Memory B cell (primary cell): ENCODE results near the gene ONECUT3.
A peak's percentile ranks its signal among the peaks of the same experiment; 100 is the strongest.

Experiments used
- ATAC-seq: fragments of 150-1000 bp; cut with Tn5 transposase; 2 replicates; pipeline ENCODE4 v1.10.0; 2021; ENCODE audit warnings: low read depth, mild to moderate bottlenecking, moderate library complexity
- DNase-seq, 2 donors: peaks; one replicate each; pipeline ENCODE4 v3.0.0; 2022; ENCODE audit warnings: low spot score in 2 of 2
- H3K27ac Mint-ChIP-seq: one replicate; pipeline ENCODE4 v1.8.0; 2022; ENCODE audit warnings: mild to moderate bottlenecking, moderate library complexity, mixed read lengths
- H3K27me3 Mint-ChIP-seq: one replicate; pipeline ENCODE4 v1.8.0; 2022; ENCODE audit warnings: mixed read lengths
- H3K36me3 Mint-ChIP-seq: one replicate; pipeline ENCODE4 v1.8.0; 2022; ENCODE audit warnings: mild to moderate bottlenecking, mixed read lengths
- H3K4me1 Mint-ChIP-seq: one replicate; pipeline ENCODE4 v1.8.0; 2022; ENCODE audit warnings: mixed read lengths
- H3K4me3 Mint-ChIP-seq: one replicate; pipeline ENCODE4 v1.8.0; 2022; ENCODE audit warnings: mild to moderate bottlenecking, moderate library complexity, mixed read lengths
- H3K9me3 Mint-ChIP-seq: one replicate; pipeline ENCODE4 v1.8.0; 2022; ENCODE audit warnings: mixed read lengths

The ONECUT3 gene

GRCh38 chr19:1823539-1824251 is 70.4 kb downstream of the ONECUT3 start:
- no peaks in the 10 kb centered on the region for H3K9me3 Mint-ChIP-seq
- peaks cover 18% of the 10 kb centered on the region for H3K36me3 Mint-ChIP-seq
- H3K4me1 Mint-ChIP-seq: peaks cover 5% of the 10 kb centered on the region
- no peak overlapping the region for H3K27ac Mint-ChIP-seq
- no peak overlapping the region for H3K4me3 Mint-ChIP-seq
- ATAC-seq (no peak), DNase-seq (no peak)
- no peaks in the 10 kb centered on the region for H3K27me3 Mint-ChIP-seq

GRCh38 chr19:1824252-1824622 is 70.9 kb downstream of the ONECUT3 start:
- H3K4me1 Mint-ChIP-seq: peaks cover 5% of the 10 kb centered on the region
- DNase-seq: no peak
- no peak for ATAC-seq

GRCh38 chr19:1825909-1826556 is 72.7 kb downstream of the ONECUT3 start:
- Mint-ChIP-seq H3K4me1 (peaks cover 5% of the 10 kb centered on the region), H3K36me3 (peaks cover 16% of the 10 kb centered on the region), H3K27ac (no peak overlapping the region), H3K9me3 (no peaks in the 10 kb centered on the region), H3K27me3 (no peaks in the 10 kb centered on the region), H3K4me3 (no peak overlapping the region)
- ATAC-seq: peak; percentile 87
- peak; percentile 78 to 86 for DNase-seq

More at GRCh38 chr19:1824252-1824622, 70.9 kb downstream of the ONECUT3 start:
- H3K36me3 Mint-ChIP-seq: peaks cover 20% of the 10 kb centered on the region
- H3K9me3 Mint-ChIP-seq: no peaks in the 10 kb centered on the region
- no peak overlapping the region for H3K27ac Mint-ChIP-seq
- no peaks in the 10 kb centered on the region for H3K27me3 Mint-ChIP-seq
- no peak overlapping the region for H3K4me3 Mint-ChIP-seq

- peaks cover 5% of the 10 kb centered on the region for H3K4me1 Mint-ChIP-seq
- H3K36me3 Mint-ChIP-seq: peaks cover 12% of the 10 kb centered on the region
- no peaks in the 10 kb centered on the region for H3K9me3 Mint-ChIP-seq
- ATAC-seq: peak; percentile 8
- H3K27ac Mint-ChIP-seq: no peak overlapping the region
- H3K4me3 Mint-ChIP-seq: no peak overlapping the region
- no peaks in the 10 kb centered on the region for H3K27me3 Mint-ChIP-seq
- no peak for DNase-seq
Measured at GRCh38 chr19:1826557-1827521, 73.5 kb downstream of the ONECUT3 start.

DNA sequence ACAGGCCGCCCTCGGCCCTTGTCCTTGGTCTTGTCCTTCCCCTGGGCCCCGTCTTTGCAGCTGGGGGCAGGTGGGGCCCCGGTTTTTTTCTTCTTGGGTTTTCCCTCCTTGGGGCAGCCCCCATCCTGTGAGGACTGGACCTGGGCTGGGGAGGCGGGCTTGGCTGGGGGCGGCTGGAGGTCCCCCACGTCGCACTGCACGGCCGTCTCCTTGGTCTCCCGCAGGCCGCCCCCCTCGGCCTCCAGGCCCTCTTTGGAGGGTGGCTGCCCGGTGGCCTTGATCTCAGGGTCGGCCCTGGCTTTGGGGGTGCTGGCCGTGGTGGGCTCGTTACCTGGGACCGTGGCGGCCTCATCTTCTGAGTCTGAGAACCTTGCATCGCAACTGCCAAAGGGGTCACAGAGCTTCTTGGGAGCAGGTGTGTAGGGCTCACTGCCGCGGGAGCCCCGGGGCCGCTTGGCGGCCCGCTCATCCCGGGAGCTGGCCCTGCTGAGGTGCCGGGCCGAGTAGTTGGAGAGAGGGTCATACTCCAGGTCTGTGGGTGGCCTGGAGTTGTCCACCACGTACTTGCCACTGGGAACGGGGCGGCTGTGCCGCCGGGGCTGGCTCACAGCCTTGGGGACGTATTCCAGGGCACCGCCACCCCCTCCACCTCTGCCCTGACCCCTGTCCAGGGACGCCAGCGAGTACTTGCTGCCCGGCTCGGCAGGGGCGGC is 74.4 kb downstream of the ONECUT3 start:
- H3K4me3 Mint-ChIP-seq: no peak overlapping the region
- peaks cover 12% of the 10 kb centered on the region for H3K36me3 Mint-ChIP-seq
- no peaks in the 10 kb centered on the region for H3K9me3 Mint-ChIP-seq
- H3K27ac Mint-ChIP-seq: no peak overlapping the region
- DNase-seq: no peak
- no peak for ATAC-seq
- peaks cover 5% of the 10 kb centered on the region for H3K4me1 Mint-ChIP-seq
- H3K27me3 Mint-ChIP-seq: no peaks in the 10 kb centered on the region

DNA sequence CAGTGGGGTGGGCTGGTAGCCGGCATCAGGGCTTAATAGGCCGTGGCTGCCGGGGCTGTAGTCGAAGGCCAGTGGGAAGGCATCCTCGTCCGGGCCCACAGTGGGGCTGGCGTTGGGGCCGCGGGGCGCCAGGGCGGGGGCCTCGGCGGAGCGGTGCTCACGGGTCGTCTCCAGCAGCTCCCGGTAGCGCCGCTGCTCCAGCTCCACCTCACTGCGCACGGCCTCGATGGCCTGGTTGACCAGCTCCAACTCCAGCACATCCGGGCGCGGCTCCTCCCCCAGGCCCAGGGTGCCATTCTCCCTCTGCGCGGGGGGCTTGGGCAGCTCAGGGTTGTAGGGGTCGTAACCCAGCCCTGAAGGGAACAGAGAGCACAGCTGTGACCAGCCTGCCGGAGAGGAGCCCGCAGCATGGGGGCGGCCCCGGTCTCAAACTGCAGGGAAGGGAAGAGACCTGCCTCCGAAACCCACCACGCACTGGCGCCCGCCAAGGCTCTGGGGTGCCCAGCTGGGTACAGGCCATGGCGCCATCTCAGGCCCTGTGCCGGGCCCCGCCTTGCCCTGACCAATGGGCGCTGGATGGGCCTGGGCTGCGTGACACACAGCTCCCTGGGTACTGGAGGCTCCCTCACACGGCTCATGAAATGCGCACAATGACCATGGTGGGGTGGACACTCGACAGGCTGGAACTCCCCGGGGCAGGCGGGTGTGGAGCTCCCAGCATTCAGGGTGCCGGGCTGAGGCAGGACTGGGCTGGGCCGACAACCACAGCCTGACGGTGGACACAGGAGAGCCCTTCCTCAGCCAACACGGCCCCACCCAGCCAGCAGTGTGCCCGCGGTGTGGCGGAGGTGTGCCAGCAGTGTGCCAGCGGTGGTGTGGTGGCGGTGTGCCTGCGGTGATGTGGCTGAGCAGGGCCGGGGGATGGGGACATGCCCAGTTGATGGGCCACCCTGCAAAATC is 75.3 kb downstream of the ONECUT3 start:
- Mint-ChIP-seq H3K27ac (no peak overlapping the region), H3K27me3 (no peaks in the 10 kb centered on the region), H3K36me3 (peaks cover 12% of the 10 kb centered on the region), H3K4me1 (peaks cover 5% of the 10 kb centered on the region), H3K4me3 (no peak overlapping the region), H3K9me3 (no peaks in the 10 kb centered on the region)
- DNase-seq: no peak
- no peak for ATAC-seq

DNA sequence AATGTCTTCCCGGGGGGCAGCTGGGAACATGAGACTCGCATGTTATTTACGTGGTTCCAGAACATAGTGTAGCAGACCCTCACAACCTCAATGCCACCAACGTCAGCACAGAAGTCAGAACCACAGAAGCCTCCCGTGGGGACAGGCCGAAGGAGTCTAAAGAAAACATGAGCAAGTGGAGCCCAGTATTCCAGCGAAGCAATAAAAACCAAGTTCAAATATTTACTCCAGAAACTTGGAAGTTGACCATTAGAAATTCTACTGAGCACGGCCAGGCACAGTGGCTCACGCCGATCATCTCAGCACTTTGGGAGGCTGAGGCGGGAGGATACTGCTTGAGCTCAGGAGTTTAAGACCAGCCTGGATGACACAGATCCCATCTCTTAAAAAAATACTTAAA is 76.7 kb downstream of the ONECUT3 start:
- peaks cover 9% of the 10 kb centered on the region for H3K36me3 Mint-ChIP-seq
- no peaks in the 10 kb centered on the region for H3K27me3 Mint-ChIP-seq
- no peak overlapping the region for H3K27ac Mint-ChIP-seq
- H3K9me3 Mint-ChIP-seq: no peaks in the 10 kb centered on the region
- DNase-seq (no peak), ATAC-seq (no peak)
- H3K4me3 Mint-ChIP-seq: no peak overlapping the region
- H3K4me1 Mint-ChIP-seq: peaks cover 5% of the 10 kb centered on the region

- peaks cover 5% of the 10 kb centered on the region for H3K4me1 Mint-ChIP-seq
- H3K27ac Mint-ChIP-seq: no peak overlapping the region
- ATAC-seq: no peak
- H3K9me3 Mint-ChIP-seq: no peaks in the 10 kb centered on the region
- no peak for DNase-seq
- H3K36me3 Mint-ChIP-seq: peaks cover 9% of the 10 kb centered on the region
- no peaks in the 10 kb centered on the region for H3K27me3 Mint-ChIP-seq
- H3K4me3 Mint-ChIP-seq: no peak overlapping the region
Measured at GRCh38 chr19:1830568-1830967, 77.3 kb downstream of the ONECUT3 start.
